KMS-11 (cell line): Measurements from ENCODE around the gene CTXN3.

Source experiments
- H2AFZ ChIP-seq: fragments of 200-600 bp; sonication (generic); 2 replicates; pipeline ENCODE4 v1.6.1; 2016; ENCODE audit warnings: antibody characterized with exemption, mixed run types, low read depth
- H3K27ac ChIP-seq: fragments of 200-600 bp; sonication (generic); 2 replicates; pipeline ENCODE4 v1.6.1; 2016; ENCODE audit warnings: mild to moderate bottlenecking, mixed run types
- H3K27me3 ChIP-seq: fragments of 200-600 bp; sonication (generic); 2 replicates; pipeline ENCODE4 v1.6.1; 2017; ENCODE audit warnings: mild to moderate bottlenecking, low read depth, mixed run types, moderate library complexity; ENCODE audit not compliant: insufficient read depth
- H3K36me3 ChIP-seq: fragments of 200-600 bp; sonication (generic); 2 replicates; pipeline ENCODE4 v1.6.1; 2017; ENCODE audit warnings: mild to moderate bottlenecking, mixed run types; ENCODE audit not compliant: insufficient read depth
- H3K4me1 ChIP-seq: fragments of 200-600 bp; sonication (generic); 2 replicates; pipeline ENCODE4 v1.6.1; 2016; ENCODE audit warnings: mild to moderate bottlenecking, low read depth, mixed run types; ENCODE audit not compliant: poor library complexity, severe bottlenecking
- H3K4me2 ChIP-seq: fragments of 200-600 bp; sonication (generic); 2 replicates; pipeline ENCODE4 v1.7.0; 2016; ENCODE audit warnings: mild to moderate bottlenecking, mixed run types
- H3K4me3 ChIP-seq: fragments of 200-600 bp; sonication (generic); IDR thresholded peaks from 2 replicates; pipeline ENCODE4 v1.6.1; 2017; ENCODE audit warnings: low read depth, low read length, mixed read lengths; ENCODE audit not compliant: insufficient read depth
- H3K79me2 ChIP-seq: fragments of 200-600 bp; sonication (generic); 2 replicates; pipeline ENCODE4 v1.6.1; 2016; ENCODE audit warnings: low read depth, mixed run types; ENCODE audit not compliant: insufficient read depth
- H3K9ac ChIP-seq: fragments of 200-600 bp; sonication (generic); 2 replicates; pipeline ENCODE4 v1.6.1; 2016; ENCODE audit warnings: mild to moderate bottlenecking, mixed run types
- H4K20me1 ChIP-seq: fragments of 200-600 bp; sonication (generic); 2 replicates; pipeline ENCODE4 v1.6.1; 2016; ENCODE audit warnings: mild to moderate bottlenecking, mixed run types; ENCODE audit not compliant: insufficient read depth
- CTCF ChIP-seq: fragments of 200-600 bp; sonication (generic); conservative IDR thresholded peaks from 2 replicates; pipeline ENCODE4 v1.6.1; 2017; ENCODE audit warnings: low read depth, mild to moderate bottlenecking, antibody characterized with exemption, low read length, moderate library complexity, mixed read lengths

CTXN3 gene

GRCh38 chr5:127702926-127703561 is 54.2 kb downstream of the CTXN3 start, which contains the start of gene CCDC192:
Gene CCDC192 (plus strand): TSS chr5:127703391. CDS start chr5:127703446, 55 bp downstream.
- Histone ChIP-seq H3K27ac (no peak within 1 kb of the TSS), H3K36me3 (no peaks in the 10 kb centered on the region), H3K79me2 (no peaks in the 10 kb centered on the region), H2AFZ (no peak within 1 kb of the TSS), H3K4me3 (no peak within 1 kb of the TSS), H3K4me2 (no peak within 1 kb of the TSS), H3K4me1 (no peaks in the 10 kb centered on the region), H4K20me1 (no peaks in the 10 kb centered on the region), H3K9ac (no peak within 1 kb of the TSS), H3K27me3 (no peaks in the 10 kb centered on the region)
- no peak for TF ChIP-seq CTCF

GRCh38 chr5:127705120-127705892 is 56.4 kb downstream of the CTXN3 start:
- no peak overlapping the region for H2AFZ ChIP-seq
- no peak overlapping the region for H3K4me2 ChIP-seq
- H3K27ac ChIP-seq, result no peak overlapping the region

GRCh38 chr5:127706691-127707090 is 57.8 kb downstream of the CTXN3 start:
- no peak overlapping the region for H3K27ac ChIP-seq
- no peaks in the 10 kb centered on the region for H3K79me2 ChIP-seq
- no peak for TF ChIP-seq CTCF
- no peak overlapping the region for H2AFZ ChIP-seq
- no peaks in the 10 kb centered on the region for H3K4me1 ChIP-seq
- H3K27me3 ChIP-seq, result no peaks in the 10 kb centered on the region
- no peak overlapping the region for H3K4me2 ChIP-seq
- no peak overlapping the region for H3K9ac ChIP-seq
- H4K20me1 ChIP-seq, result no peaks in the 10 kb centered on the region
- no peaks in the 10 kb centered on the region for H3K36me3 ChIP-seq
- no peak overlapping the region for H3K4me3 ChIP-seq

More at GRCh38 chr5:127705120-127705892, 56.4 kb downstream of the CTXN3 start:
- TF ChIP-seq CTCF, result no peak
- Histone ChIP-seq H4K20me1 (no peaks in the 10 kb centered on the region), H3K4me3 (no peak overlapping the region), H3K27me3 (no peaks in the 10 kb centered on the region), H3K79me2 (no peaks in the 10 kb centered on the region), H3K36me3 (no peaks in the 10 kb centered on the region), H3K9ac (no peak overlapping the region), H3K4me1 (no peaks in the 10 kb centered on the region)

- Histone ChIP-seq H2AFZ (no peak overlapping the region), H3K36me3 (no peaks in the 10 kb centered on the region), H4K20me1 (no peaks in the 10 kb centered on the region), H3K79me2 (no peaks in the 10 kb centered on the region), H3K4me1 (no peaks in the 10 kb centered on the region), H3K4me3 (no peak overlapping the region), H3K27ac (no peak overlapping the region), H3K27me3 (no peaks in the 10 kb centered on the region), H3K4me2 (no peak overlapping the region), H3K9ac (no peak overlapping the region)
- no peak for TF ChIP-seq CTCF
Measured at GRCh38 chr5:127707209-127707608, 58.3 kb downstream of the CTXN3 start.
